ENCODE results near the gene SSTR3. TPM values are rescaled to one million over a fixed set of nuclear protein-coding genes. Genes with fewer than 3 reads are reported as not detected.

The SSTR3 gene
- total and polyA plus RNA-seq, 2 donors from 2014 or later, result 0.13 to 0.56 TPM

- Histone ChIP-seq H3K4me3 (ENCODE audit: low read length in 3 of 3) (no peak overlapping the region), H3K9ac (ENCODE audit: low read length in 3 of 3) (no peak overlapping the region), H3K4me1 (ENCODE audit: control insufficient read depth in 2 of 3, insufficient read depth in 2 of 3, low read depth in 1 of 3, low read length in 3 of 3) (peaks cover 0 to 3% (median 0%) of the 10 kb centered on the region in 3 donors), H3K9me3 (ENCODE audit: control insufficient read depth in 2 of 3, insufficient read depth in 1 of 3, low read length in 3 of 3) (no peaks in the 10 kb centered on the region), H3K36me3 (ENCODE audit: control insufficient read depth in 2 of 3, insufficient read depth in 3 of 3, low read length in 3 of 3) (no peaks in the 10 kb centered on the region), H3K27ac (ENCODE audit: low read depth in 2 of 2, low read length in 2 of 2) (peak overlapping the region in 1 of 2 donors; percentile 48), H3K27me3 (ENCODE audit: control insufficient read depth, insufficient read depth, low read length) (no peaks in the 10 kb centered on the region)
- FAIRE-seq, result no peak
- peak in 1 of 5 donors; percentile 87 for DNase-seq
- intact Hi-C loops (cut with DNase I), result no loop called here
- TF ChIP-seq CTCF (IDR thresholded peaks at IDR 0.05; ENCODE audit: borderline replicate concordance, extremely low read depth, insufficient read depth), result no peak
Measured at GRCh38 chr22:37229805-37230672, 17.8 kb upstream of the SSTR3 start.

GRCh38 chr22:37229012-37229804 lies 16.9 kb upstream of the SSTR3 start:
- Histone ChIP-seq H3K27ac (ENCODE audit: low read depth in 2 of 2, low read length in 2 of 2) (peak overlapping the region in 1 of 2 donors; percentile 48), H3K36me3 (ENCODE audit: control insufficient read depth in 2 of 3, insufficient read depth in 3 of 3, low read length in 3 of 3) (no peaks in the 10 kb centered on the region), H3K9ac (ENCODE audit: low read length in 3 of 3) (no peak overlapping the region), H3K4me1 (ENCODE audit: control insufficient read depth in 2 of 3, insufficient read depth in 2 of 3, low read depth in 1 of 3, low read length in 3 of 3) (peaks cover 0 to 3% (median 0%) of the 10 kb centered on the region in 3 donors), H3K9me3 (ENCODE audit: control insufficient read depth in 2 of 3, insufficient read depth in 1 of 3, low read length in 3 of 3) (no peaks in the 10 kb centered on the region), H3K27me3 (ENCODE audit: control insufficient read depth, insufficient read depth, low read length) (no peaks in the 10 kb centered on the region), H3K4me3 (ENCODE audit: low read length in 3 of 3) (no peak overlapping the region)
- no peak for FAIRE-seq
- intact Hi-C loops (cut with DNase I), result no loop called here
- DNase-seq, result no peak
- TF ChIP-seq CTCF (IDR thresholded peaks at IDR 0.05; ENCODE audit: borderline replicate concordance, extremely low read depth, insufficient read depth), result no peak

DNA sequence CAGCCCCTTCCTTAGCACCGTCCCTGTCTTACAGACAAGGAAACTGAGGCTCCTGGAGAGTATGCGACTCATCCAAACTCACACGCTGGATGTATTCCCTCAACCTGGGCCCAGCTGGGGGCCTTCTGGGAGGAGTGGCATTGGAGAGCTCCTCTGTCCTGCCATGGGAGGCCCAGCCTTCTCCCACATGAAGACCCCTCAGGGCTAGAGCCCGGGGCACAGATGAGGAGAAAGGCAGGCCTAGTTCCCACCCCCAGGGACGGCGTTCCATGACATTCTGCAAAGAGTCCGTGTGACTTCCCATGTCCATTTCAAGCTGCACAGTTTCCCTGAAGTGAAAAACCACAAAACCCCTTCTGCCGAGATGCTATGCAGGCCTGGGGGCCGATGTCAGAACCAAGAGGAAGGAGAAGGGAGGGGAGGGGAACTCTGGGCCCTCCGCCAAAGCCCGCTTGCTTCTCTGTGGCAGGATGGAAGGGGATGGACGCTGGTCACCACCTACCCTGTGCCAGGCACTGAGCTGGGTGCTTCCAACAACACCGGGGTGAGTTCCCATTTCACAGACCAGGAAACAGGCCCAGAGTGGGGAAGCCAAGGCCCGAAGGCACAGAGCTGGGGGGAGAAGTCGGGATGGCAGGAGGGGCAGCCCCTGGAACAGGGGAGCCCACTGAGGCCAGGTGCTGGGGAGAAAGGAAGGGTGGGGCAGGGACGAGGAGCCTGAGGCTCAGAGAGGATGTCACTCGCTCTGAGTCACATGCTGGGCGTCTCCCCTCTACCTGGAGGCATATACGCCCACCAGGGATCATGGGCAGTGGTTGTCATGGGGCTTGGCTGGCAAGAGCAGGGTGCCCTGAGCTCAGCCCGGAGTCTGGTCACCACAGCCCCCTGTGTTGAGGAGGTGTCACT lies 16.1 kb upstream of the SSTR3 start:
- peak in 2 of 5 donors; percentile 47 to 69 for DNase-seq

More for the DNA sequence above, 16.1 kb upstream of the SSTR3 start:
- Histone ChIP-seq H3K9ac (ENCODE audit: low read length in 3 of 3) (no peak overlapping the region), H3K4me3 (ENCODE audit: low read length in 3 of 3) (no peak overlapping the region), H3K9me3 (ENCODE audit: control insufficient read depth in 2 of 3, insufficient read depth in 1 of 3, low read length in 3 of 3) (no peaks in the 10 kb centered on the region), H3K36me3 (ENCODE audit: control insufficient read depth in 2 of 3, insufficient read depth in 3 of 3, low read length in 3 of 3) (no peaks in the 10 kb centered on the region), H3K27ac (ENCODE audit: low read depth in 2 of 2, low read length in 2 of 2) (peak overlapping the region in 1 of 2 donors; percentile 5), H3K4me1 (ENCODE audit: control insufficient read depth in 2 of 3, insufficient read depth in 2 of 3, low read depth in 1 of 3, low read length in 3 of 3) (peaks cover 0 to 3% (median 0%) of the 10 kb centered on the region in 3 donors), H3K27me3 (ENCODE audit: control insufficient read depth, insufficient read depth, low read length) (no peaks in the 10 kb centered on the region)
- intact Hi-C loops (cut with DNase I), result no loop called here
- no peak for TF ChIP-seq CTCF (IDR thresholded peaks at IDR 0.05; ENCODE audit: borderline replicate concordance, extremely low read depth, insufficient read depth)
- FAIRE-seq, result no peak

All from kidney (tissue), 14 donors.